Measurements from ENCODE around the gene CPNE5. TPM values are rescaled to one million over a fixed set of nuclear protein-coding genes. Genes with fewer than 3 reads are reported as not detected.

The CPNE5 gene
- total and polyA plus RNA-seq, 9 of the 15 experiments (the other 6 are each of a cell fraction or from before 2014, with no cell fraction given), result 0.14 to 1.0 (median 0.46) TPM; not detected in 2

GRCh38 chr6:36871686-36872085, 32.4 kb upstream of the CPNE5 start:
- Histone ChIP-seq H4K20me1 (replicated peaks; ENCODE audit: control insufficient read depth, insufficient read depth, low read length) (no peaks in the 10 kb centered on the region), H3K79me2 (ENCODE audit: control insufficient read depth, insufficient read depth, low read length) (peaks cover 77% of the 10 kb centered on the region), H3K4me1 (replicated peaks in 1 of 2; ENCODE audit: control insufficient read depth in 2 of 2, insufficient read depth in 2 of 2, low read length in 2 of 2) (peaks cover 0 to 24% of the 10 kb centered on the region in 2 experiments; a peak in 3 of 5 replicates), H3K9me3 (replicated peaks; ENCODE audit: control insufficient read depth, insufficient read depth, low read depth, low read length) (no peaks in the 10 kb centered on the region), H3K9ac (ENCODE audit: insufficient read depth in 1 of 2, low read depth in 2 of 2, low read length in 2 of 2) (peak overlapping the region in 1 of 2 experiments; percentile 54; a peak in 1 of 4 replicates), H3K27me3 (ENCODE audit: control insufficient read depth in 2 of 2, insufficient read depth in 2 of 2, low read length in 2 of 2) (no peaks in the 10 kb centered on the region), H3K36me3 (ENCODE audit: control insufficient read depth, insufficient read depth, low read length) (peaks cover 66% of the 10 kb centered on the region), H3K4me3 (no peak overlapping the region), H2AFZ (ENCODE audit: low read depth, low read length) (no peak overlapping the region), H3K9me1 (ENCODE audit: control insufficient read depth, insufficient read depth, low read length) (no peaks in the 10 kb centered on the region), H3K4me2 (ENCODE audit: insufficient read depth, low read length) (no peak overlapping the region), H3K27ac (ENCODE audit: extremely low read depth, low read depth, low read length) (no peak overlapping the region)
- FAIRE-seq (no peak), DNase-seq (ENCODE audit: extremely low read depth in 1 of 4, low spot score in 3 of 4) (no peak), ATAC-seq (no peak)
- in situ Hi-C loops (cut with MboI), result no loop called here
- intact Hi-C loops (cut with micrococcal nuclease), result no loop called here
- ChIA-PET POLR2A (interaction anchor here (0.8 to 7.8 kb wide), 3 partner anchors 8 to 386 kb away, joined by 4 to 80 read pairs (median 79); partner anchors contain the start of genes C6orf89, TBC1D22B and TMEM217), CTCF (ENCODE audit: low intra/inter-chr PET ratio) (no interaction called here)
- BruUV-seq (replicated peaks), result no TSS peak
- WGBS (ENCODE audit: insufficient coverage, low coverage, missing lambda C conversion rate), result 91% methylated on average over 3 of the region's 3 CpGs
- TF ChIP-seq NFYB (IDR thresholded peaks at IDR 0.05; ENCODE audit: extremely low read depth, insufficient read length) (no peak), CBX3 (IDR thresholded peaks at IDR 0.05; ENCODE audit: borderline replicate concordance in 1 of 2, low read length in 2 of 2) (no peak), ZNF384 (IDR thresholded peaks at IDR 0.05; ENCODE audit: low read depth, low read length) (no peak), PREB (CRISPR knock-in tag; IDR thresholded peaks at IDR 0.05) (no peak), HNRNPUL1 (IDR thresholded peaks at IDR 0.05; ENCODE audit: low read length) (no peak), MAFG (tag; conservative IDR thresholded peaks at IDR 0.05) (0 out of 2 replicates have a peak, but pooled peaks have one; percentile 18), ZNF316 (IDR thresholded peaks at IDR 0.05) (peak; percentile 34), RAD21 (CRISPR knock-in tag; conservative IDR thresholded peaks at IDR 0.05 in 1 of 2, IDR thresholded peaks at IDR 0.05 in 1 of 2) (no peak), KLF13 (tag; IDR thresholded peaks at IDR 0.05; ENCODE audit: borderline replicate concordance, low read depth) (no peak), SETDB1 (IDR thresholded peaks at IDR 0.05; ENCODE audit: low read length) (no peak), THAP12 (CRISPR knock-in tag; IDR thresholded peaks at IDR 0.05) (no peak)
- TF ChIP-seq, protein P1, sequence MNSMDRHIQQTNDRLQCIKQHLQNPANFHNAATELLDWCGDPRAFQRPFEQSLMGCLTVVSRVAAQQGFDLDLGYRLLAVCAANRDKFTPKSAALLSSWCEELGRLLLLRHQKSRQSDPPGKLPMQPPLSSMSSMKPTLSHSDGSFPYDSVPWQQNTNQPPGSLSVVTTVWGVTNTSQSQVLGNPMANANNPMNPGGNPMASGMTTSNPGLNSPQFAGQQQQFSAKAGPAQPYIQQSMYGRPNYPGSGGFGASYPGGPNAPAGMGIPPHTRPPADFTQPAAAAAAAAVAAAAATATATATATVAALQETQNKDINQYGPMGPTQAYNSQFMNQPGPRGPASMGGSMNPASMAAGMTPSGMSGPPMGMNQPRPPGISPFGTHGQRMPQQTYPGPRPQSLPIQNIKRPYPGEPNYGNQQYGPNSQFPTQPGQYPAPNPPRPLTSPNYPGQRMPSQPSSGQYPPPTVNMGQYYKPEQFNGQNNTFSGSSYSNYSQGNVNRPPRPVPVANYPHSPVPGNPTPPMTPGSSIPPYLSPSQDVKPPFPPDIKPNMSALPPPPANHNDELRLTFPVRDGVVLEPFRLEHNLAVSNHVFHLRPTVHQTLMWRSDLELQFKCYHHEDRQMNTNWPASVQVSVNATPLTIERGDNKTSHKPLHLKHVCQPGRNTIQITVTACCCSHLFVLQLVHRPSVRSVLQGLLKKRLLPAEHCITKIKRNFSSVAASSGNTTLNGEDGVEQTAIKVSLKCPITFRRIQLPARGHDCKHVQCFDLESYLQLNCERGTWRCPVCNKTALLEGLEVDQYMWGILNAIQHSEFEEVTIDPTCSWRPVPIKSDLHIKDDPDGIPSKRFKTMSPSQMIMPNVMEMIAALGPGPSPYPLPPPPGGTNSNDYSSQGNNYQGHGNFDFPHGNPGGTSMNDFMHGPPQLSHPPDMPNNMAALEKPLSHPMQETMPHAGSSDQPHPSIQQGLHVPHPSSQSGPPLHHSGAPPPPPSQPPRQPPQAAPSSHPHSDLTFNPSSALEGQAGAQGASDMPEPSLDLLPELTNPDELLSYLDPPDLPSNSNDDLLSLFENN (IDR thresholded peaks at IDR 0.05; ENCODE audit: low read depth in 2 of 2, low read length in 2 of 2), result no peak
- TF ChIP-seq, protein P2, sequence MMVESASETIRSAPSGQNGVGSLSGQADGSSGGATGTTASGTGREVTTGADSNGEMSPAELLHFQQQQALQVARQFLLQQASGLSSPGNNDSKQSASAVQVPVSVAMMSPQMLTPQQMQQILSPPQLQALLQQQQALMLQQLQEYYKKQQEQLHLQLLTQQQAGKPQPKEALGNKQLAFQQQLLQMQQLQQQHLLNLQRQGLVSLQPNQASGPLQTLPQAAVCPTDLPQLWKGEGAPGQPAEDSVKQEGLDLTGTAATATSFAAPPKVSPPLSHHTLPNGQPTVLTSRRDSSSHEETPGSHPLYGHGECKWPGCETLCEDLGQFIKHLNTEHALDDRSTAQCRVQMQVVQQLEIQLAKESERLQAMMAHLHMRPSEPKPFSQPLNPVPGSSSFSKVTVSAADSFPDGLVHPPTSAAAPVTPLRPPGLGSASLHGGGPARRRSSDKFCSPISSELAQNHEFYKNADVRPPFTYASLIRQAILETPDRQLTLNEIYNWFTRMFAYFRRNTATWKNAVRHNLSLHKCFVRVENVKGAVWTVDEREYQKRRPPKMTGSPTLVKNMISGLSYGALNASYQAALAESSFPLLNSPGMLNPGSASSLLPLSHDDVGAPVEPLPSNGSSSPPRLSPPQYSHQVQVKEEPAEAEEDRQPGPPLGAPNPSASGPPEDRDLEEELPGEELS (CRISPR knock-in tag; IDR thresholded peaks at IDR 0.05; ENCODE audit: borderline replicate concordance), result no peak
